ENCODE results near the gene MRAS. TPM values are rescaled to one million over a fixed set of nuclear protein-coding genes. Genes with fewer than 3 reads are reported as not detected.

The MRAS gene
- total and polyA plus RNA-seq, 11 donors: 112 to 413 (median 252) TPM

- Histone ChIP-seq H3K36me3 (peaks cover 0 to 5% (median 0%) of the 10 kb centered on the region in 9 donors), H3K4me1 (peaks cover 14 to 99% (median 81%) of the 10 kb centered on the region in 12 donors), H3K27me3 (no peaks in the 10 kb centered on the region), H3K9me3 (no peaks in the 10 kb centered on the region), H3K4me3 (no peak overlapping the region), H3K27ac (peak overlapping the region in 11 of 12 donors; percentile 51 to 96 (median 89))
- DNase-seq (peak in 2 of 5 donors; percentile 68 to 73), ATAC-seq (peak; percentile 43 to 50 (median 46))
- intact Hi-C loops (cut with DNase I): loop anchor here in 1 of 10 donors (5.0 kb wide), 1 partner anchor 33 kb away; no protein-coding TSS in a partner anchor
- TF ChIP-seq CTCF (IDR thresholded peaks at IDR 0.05) (no peak), POLR2A (IDR thresholded peaks at IDR 0.05) (peak in 1 of 2 donors; percentile 30)
- WGBS, 4 donors: 75 to 79% (median 78%) methylated on average over 6 of the region's 6 CpGs
These were observed 16.2 kb downstream of the MRAS start for GRCh38 chr3:138364356-138365252.

- intact Hi-C loops (cut with DNase I): no loop called here
- Histone ChIP-seq H3K4me1 (peaks cover 14 to 99% (median 81%) of the 10 kb centered on the region in 12 donors), H3K27me3 (no peaks in the 10 kb centered on the region), H3K9me3 (no peaks in the 10 kb centered on the region), H3K27ac (peak overlapping the region; percentile 51 to 96 (median 87)), H3K4me3 (no peak overlapping the region), H3K36me3 (peaks cover 0 to 5% (median 0%) of the 10 kb centered on the region in 9 donors)
- DNase-seq: no peak
- no peak for ATAC-seq
- TF ChIP-seq POLR2A (IDR thresholded peaks at IDR 0.05): no peak
- no peak for TF ChIP-seq CTCF (IDR thresholded peaks at IDR 0.05)
- WGBS, 4 donors: 77 to 91% (median 80%) methylated on average over 4 of the region's 4 CpGs
These were observed 16.8 kb downstream of the MRAS start for GRCh38 chr3:138365253-138365555.

- no peak for DNase-seq
- ATAC-seq: peak in 1 of 4 donors; percentile 13
- WGBS, 4 donors: 29 to 47% (median 38%) methylated on average over 5 to 8 of the region's 8 CpGs
- Histone ChIP-seq H3K27ac (peak overlapping the region in 11 of 12 donors; percentile 51 to 96 (median 89)), H3K4me1 (peaks cover 14 to 97% (median 76%) of the 10 kb centered on the region in 12 donors), H3K27me3 (no peaks in the 10 kb centered on the region), H3K9me3 (no peaks in the 10 kb centered on the region), H3K4me3 (no peak overlapping the region), H3K36me3 (peaks cover 0 to 5% (median 0%) of the 10 kb centered on the region in 9 donors)
- TF ChIP-seq CTCF (IDR thresholded peaks at IDR 0.05) (no peak), POLR2A (IDR thresholded peaks at IDR 0.05) (no peak)
- intact Hi-C loops (cut with DNase I): no loop called here
These were observed 17.8 kb downstream of the MRAS start for GRCh38 chr3:138366006-138366759.
